Glutamatergic neuron (in vitro differentiated cells): ENCODE data around the gene EPB41L2. TPM values are rescaled to one million over a fixed set of nuclear protein-coding genes. Genes with fewer than 3 reads are reported as not detected.

Experiments used
- DNase-seq: peaks from one replicate; pipeline ENCODE4 v3.0.0; 2022
- H3K27ac Mint-ChIP-seq: one replicate; pipeline ENCODE4 v1.8.0; 2020; ENCODE audit warnings: mild to moderate bottlenecking, mixed read lengths, inconsistent platforms; ENCODE audit not compliant: unreplicated experiment
- H3K27me3 Mint-ChIP-seq: one replicate; pipeline ENCODE4 v1.8.0; 2020; ENCODE audit warnings: mild to moderate bottlenecking, moderate library complexity, mixed read lengths, inconsistent platforms; ENCODE audit not compliant: unreplicated experiment
- H3K36me3 Mint-ChIP-seq: one replicate; pipeline ENCODE4 v1.8.0; 2020; ENCODE audit warnings: mild to moderate bottlenecking, mixed read lengths, inconsistent platforms; ENCODE audit not compliant: unreplicated experiment
- H3K4me1 Mint-ChIP-seq: one replicate; pipeline ENCODE4 v1.8.0; 2020; ENCODE audit warnings: mild to moderate bottlenecking, low read depth, mixed read lengths, inconsistent platforms; ENCODE audit not compliant: unreplicated experiment
- H3K4me3 Mint-ChIP-seq: one replicate; pipeline ENCODE4 v1.8.0; 2020; ENCODE audit warnings: mild to moderate bottlenecking, mixed read lengths, inconsistent platforms; ENCODE audit not compliant: unreplicated experiment
- H3K9me3 Mint-ChIP-seq: one replicate; pipeline ENCODE4 v1.8.0; 2020; ENCODE audit warnings: mild to moderate bottlenecking, moderate library complexity, mixed read lengths, inconsistent platforms; ENCODE audit not compliant: unreplicated experiment
- CTCF ChIP-seq: fragments of 200-600 bp; sonication (generic); IDR thresholded peaks from one replicate; pipeline ENCODE4 v1.5.0; 2021; ENCODE audit not compliant: partially characterized antibody, unreplicated experiment
- total RNA-seq: library from RNA; stranded (reverse); fragmentation: NEBNext Ultra II Directional; extraction: Animal tissue kit (Norgen Biotek cat#: 25700); gene quantifications from one replicate; pipeline ENCODE4 v1.2.1, GENCODE V29; 2021; ENCODE audit not compliant: unreplicated experiment

EPB41L2 gene
- total RNA-seq, 1 donor from 2014 or later = 36.2 TPM

DNA sequence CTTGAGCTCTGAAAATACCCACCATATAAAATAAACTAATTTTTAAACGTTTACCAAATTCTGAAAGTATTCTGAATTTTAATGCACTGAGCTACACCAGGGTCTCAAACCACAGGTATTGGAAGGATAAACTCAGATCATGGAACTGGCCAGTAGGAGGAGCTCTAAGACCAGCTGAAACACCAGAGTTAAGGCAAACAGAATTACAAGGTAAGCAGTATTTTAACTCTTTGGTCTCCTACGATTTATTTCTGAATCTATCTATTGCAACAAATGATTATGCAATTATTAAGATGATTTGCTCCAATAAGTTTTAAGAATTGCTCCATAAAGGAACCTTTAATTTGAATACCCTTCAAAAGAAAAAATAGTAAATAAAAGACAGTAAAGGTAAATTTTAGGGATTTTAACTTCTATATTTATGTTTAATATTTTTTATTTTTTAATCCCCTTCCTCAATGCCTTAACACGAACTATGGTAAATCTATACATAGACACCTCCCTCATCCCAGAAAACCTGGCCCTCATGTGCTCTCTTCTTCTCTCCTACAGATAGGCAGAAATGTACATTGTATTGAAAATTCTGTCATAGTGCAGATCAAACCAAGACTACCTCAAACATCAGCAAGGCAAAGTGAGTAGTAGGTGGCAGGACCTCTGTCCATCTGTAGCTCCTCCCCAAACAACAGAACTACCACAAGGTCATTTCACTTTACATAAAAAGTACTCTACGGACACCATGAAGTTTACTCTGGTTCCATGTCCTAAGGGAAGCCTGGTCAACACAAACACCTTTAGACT lies 177.5 kb downstream of the EPB41L2 start:
- H3K4me3 Mint-ChIP-seq = no peak overlapping the region
- peak; percentile 85 for TF ChIP-seq CTCF
- peaks cover 4% of the 10 kb centered on the region for H3K27me3 Mint-ChIP-seq
- no peaks in the 10 kb centered on the region for H3K4me1 Mint-ChIP-seq
- H3K36me3 Mint-ChIP-seq = no peaks in the 10 kb centered on the region
- H3K9me3 Mint-ChIP-seq = no peaks in the 10 kb centered on the region
- no peak overlapping the region for H3K27ac Mint-ChIP-seq
- peak; percentile 55 for DNase-seq

DNA sequence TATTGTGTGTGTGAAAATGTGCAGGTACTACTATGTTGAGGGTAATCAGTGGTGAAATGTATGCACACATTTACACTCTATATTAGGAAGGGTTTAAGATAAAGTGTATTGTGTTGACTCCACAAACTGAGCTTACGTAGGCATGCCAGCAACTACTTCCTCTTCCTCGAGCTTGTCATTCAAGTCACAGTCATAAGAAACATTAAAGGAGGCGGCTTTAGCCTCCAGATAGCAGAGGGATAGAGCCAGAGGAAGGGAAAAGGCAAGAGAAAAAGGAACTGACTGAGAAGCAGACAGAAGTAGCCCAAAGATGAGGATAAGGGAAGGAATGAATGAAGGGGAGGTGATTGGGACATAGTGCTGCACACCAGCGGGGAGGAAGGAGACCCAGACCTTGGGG lies 180.7 kb downstream of the EPB41L2 start:
- no peak for DNase-seq
- H3K36me3 Mint-ChIP-seq = no peaks in the 10 kb centered on the region
- no peak overlapping the region for H3K27ac Mint-ChIP-seq
- no peak for TF ChIP-seq CTCF
- no peaks in the 10 kb centered on the region for H3K9me3 Mint-ChIP-seq
- no peaks in the 10 kb centered on the region for H3K27me3 Mint-ChIP-seq
- no peaks in the 10 kb centered on the region for H3K4me1 Mint-ChIP-seq
- H3K4me3 Mint-ChIP-seq = no peak overlapping the region

- TF ChIP-seq CTCF = no peak
- H3K9me3 Mint-ChIP-seq = no peaks in the 10 kb centered on the region
- DNase-seq = no peak
- H3K4me1 Mint-ChIP-seq = no peaks in the 10 kb centered on the region
- no peaks in the 10 kb centered on the region for H3K36me3 Mint-ChIP-seq
- no peaks in the 10 kb centered on the region for H3K27me3 Mint-ChIP-seq
- H3K27ac Mint-ChIP-seq = no peak overlapping the region
- no peak overlapping the region for H3K4me3 Mint-ChIP-seq
Observed at GRCh38 chr6:130879826-130880225, 183.2 kb downstream of the EPB41L2 start.

- no peak for DNase-seq
- TF ChIP-seq CTCF = no peak
- H3K27me3 Mint-ChIP-seq = peaks cover 4% of the 10 kb centered on the region
- H3K27ac Mint-ChIP-seq = no peak overlapping the region
- no peaks in the 10 kb centered on the region for H3K9me3 Mint-ChIP-seq
- H3K4me1 Mint-ChIP-seq = peaks cover 3% of the 10 kb centered on the region
- no peak overlapping the region for H3K4me3 Mint-ChIP-seq
- peaks cover 3% of the 10 kb centered on the region for H3K36me3 Mint-ChIP-seq
Observed at GRCh38 chr6:130873746-130874145, 189.3 kb downstream of the EPB41L2 start.
